ENCODE data around the gene ACP2. TPM values are rescaled to one million over a fixed set of nuclear protein-coding genes. Genes with fewer than 3 reads are reported as not detected.
A peak's percentile ranks its signal among the peaks of the same experiment; 100 is the strongest.

ACP2 gene
- total and polyA plus RNA-seq, 2 experiments from 2014 or later, result 29.6 to 31.5 TPM

DNA sequence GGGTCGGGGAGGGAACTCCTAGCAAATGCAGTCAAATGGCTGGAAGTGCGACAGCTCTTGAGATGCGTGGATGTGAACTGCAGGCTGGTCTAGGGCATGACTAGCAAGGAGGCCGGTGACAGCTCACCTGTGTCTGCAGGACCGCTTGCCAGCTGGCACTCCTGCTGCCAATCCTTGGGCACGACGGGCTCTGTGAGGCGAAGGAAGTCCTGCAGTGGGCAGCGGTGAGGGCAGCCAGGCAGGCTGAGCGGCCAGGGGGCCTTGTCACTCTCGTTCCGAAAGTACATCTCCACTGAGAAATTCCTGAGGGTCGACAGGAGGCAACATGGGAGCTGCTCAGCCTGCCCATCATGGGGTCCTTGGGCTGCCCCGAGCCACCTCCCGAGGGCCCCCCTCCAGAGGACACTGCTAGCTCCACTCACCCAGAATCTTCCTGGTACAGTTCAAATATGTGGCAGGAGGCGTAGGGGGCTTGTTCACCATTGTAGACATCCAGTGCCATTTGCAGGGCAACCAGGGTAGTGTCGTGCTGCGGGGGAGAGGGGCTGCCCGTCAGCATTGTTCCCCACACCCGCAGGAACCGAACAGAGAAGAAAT lies 5.9 kb downstream of the ACP2 start:
- TF ChIP-seq EZH2phosphoT487 (IDR thresholded peaks at IDR 0.05; ENCODE audit: low read depth, severe bottlenecking, unreplicated experiment) (no peak), EZH2 (IDR thresholded peaks at IDR 0.05; ENCODE audit: borderline replicate concordance) (no peak)
- TF ChIP-seq, protein P1, sequence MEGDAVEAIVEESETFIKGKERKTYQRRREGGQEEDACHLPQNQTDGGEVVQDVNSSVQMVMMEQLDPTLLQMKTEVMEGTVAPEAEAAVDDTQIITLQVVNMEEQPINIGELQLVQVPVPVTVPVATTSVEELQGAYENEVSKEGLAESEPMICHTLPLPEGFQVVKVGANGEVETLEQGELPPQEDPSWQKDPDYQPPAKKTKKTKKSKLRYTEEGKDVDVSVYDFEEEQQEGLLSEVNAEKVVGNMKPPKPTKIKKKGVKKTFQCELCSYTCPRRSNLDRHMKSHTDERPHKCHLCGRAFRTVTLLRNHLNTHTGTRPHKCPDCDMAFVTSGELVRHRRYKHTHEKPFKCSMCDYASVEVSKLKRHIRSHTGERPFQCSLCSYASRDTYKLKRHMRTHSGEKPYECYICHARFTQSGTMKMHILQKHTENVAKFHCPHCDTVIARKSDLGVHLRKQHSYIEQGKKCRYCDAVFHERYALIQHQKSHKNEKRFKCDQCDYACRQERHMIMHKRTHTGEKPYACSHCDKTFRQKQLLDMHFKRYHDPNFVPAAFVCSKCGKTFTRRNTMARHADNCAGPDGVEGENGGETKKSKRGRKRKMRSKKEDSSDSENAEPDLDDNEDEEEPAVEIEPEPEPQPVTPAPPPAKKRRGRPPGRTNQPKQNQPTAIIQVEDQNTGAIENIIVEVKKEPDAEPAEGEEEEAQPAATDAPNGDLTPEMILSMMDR (IDR thresholded peaks at IDR 0.05; ENCODE audit: poor library complexity), result no peak
- Histone ChIP-seq H3K4me3 (no peak overlapping the region), H3K79me2 (peaks cover 3% of the 10 kb centered on the region), H3K9me2 (replicated peaks; ENCODE audit: insufficient read depth) (no peaks in the 10 kb centered on the region), H4K20me1 (ENCODE audit: insufficient read depth, poor library complexity, severe bottlenecking) (no peaks in the 10 kb centered on the region), H3K4me2 (no peak overlapping the region), H3K27ac (peak overlapping the region; percentile 37), H2AFZ (no peak overlapping the region), H3K27me3 (no peaks in the 10 kb centered on the region), H3K4me1 (ENCODE audit: insufficient read depth) (peaks cover 8% of the 10 kb centered on the region), H3K36me3 (replicated peaks; ENCODE audit: insufficient read depth, low read depth) (no peaks in the 10 kb centered on the region), H3K9me3 (ENCODE audit: low read depth) (no peaks in the 10 kb centered on the region)
- DNase-seq (ENCODE audit: low spot score), result no peak
- 91% methylated on average over 21 of the region's 21 CpGs for WGBS (ENCODE audit: low lambda C conversion rate, missing lambda C conversion rate)

DNA sequence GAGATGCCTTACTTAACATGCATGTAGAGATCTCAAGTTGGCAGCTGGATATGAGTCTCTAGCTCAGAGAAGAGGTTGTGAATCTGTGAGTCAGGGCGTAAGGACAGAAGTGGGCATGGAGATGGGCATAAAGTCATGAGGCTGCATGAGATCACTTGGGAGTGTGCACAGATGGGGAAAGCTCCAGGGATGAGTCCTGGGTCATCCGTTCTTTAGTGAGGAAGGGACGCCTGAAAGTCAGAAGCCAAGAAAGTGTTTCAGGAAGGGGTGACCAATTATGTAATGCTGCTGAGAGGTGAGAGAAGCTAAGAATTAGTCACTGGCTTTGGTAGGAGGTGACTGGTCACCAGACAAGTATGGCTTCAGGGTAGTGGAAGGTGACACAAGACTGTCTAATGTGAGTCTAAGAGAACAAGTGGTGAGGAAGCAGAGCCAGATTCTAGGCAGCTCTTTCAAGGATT lies 6.7 kb downstream of the ACP2 start:
- TF ChIP-seq EZH2 (IDR thresholded peaks at IDR 0.05; ENCODE audit: borderline replicate concordance) (no peak), EZH2phosphoT487 (IDR thresholded peaks at IDR 0.05; ENCODE audit: low read depth, severe bottlenecking, unreplicated experiment) (no peak)
- TF ChIP-seq, protein P1 (IDR thresholded peaks at IDR 0.05; ENCODE audit: poor library complexity), result no peak

DNA sequence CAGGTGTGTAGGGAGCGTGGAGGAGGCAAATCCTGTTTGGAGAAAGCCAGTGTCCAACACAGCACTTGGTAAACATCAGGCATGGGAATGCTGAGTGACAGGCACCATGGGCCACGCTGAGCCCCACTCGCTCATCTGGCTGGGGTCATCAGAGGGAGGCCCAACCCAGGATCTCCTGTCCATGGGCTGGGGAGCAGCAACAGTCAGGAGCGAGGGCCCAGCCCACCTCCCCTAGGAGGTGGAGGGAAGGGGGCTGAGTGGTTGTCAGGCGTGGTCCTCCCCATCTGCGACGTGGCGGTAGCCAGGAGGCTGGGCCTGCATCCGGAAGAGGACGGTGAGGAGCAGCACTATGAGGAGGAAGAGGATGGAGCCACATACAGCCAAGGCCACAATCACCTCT lies 8.8 kb downstream of the ACP2 start:
- no peak overlapping the region for H3K27ac ChIP-seq
- TF ChIP-seq EZH2phosphoT487 (IDR thresholded peaks at IDR 0.05; ENCODE audit: low read depth, severe bottlenecking, unreplicated experiment) (no peak), EZH2 (IDR thresholded peaks at IDR 0.05; ENCODE audit: borderline replicate concordance) (no peak)
- TF ChIP-seq, protein P1 (IDR thresholded peaks at IDR 0.05; ENCODE audit: poor library complexity), result no peak
- no peak overlapping the region for H3K4me3 ChIP-seq
- H3K9me2 ChIP-seq (replicated peaks; ENCODE audit: insufficient read depth), result no peaks in the 10 kb centered on the region
- no peaks in the 10 kb centered on the region for H4K20me1 ChIP-seq (ENCODE audit: insufficient read depth, poor library complexity, severe bottlenecking)
- no peak for DNase-seq (ENCODE audit: low spot score)
- H2AFZ ChIP-seq, result no peak overlapping the region
- H3K36me3 ChIP-seq (replicated peaks; ENCODE audit: insufficient read depth, low read depth), result no peaks in the 10 kb centered on the region
- no peaks in the 10 kb centered on the region for H3K27me3 ChIP-seq
- no peaks in the 10 kb centered on the region for H3K9me3 ChIP-seq (ENCODE audit: low read depth)
- peaks cover 8% of the 10 kb centered on the region for H3K4me1 ChIP-seq (ENCODE audit: insufficient read depth)
- no peak overlapping the region for H3K4me2 ChIP-seq
- 97% methylated on average over 10 of the region's 10 CpGs for WGBS (ENCODE audit: low lambda C conversion rate, missing lambda C conversion rate)
- H3K79me2 ChIP-seq, result no peaks in the 10 kb centered on the region

More for the DNA sequence above, 6.7 kb downstream of the ACP2 start:
- Histone ChIP-seq H3K4me3 (no peak overlapping the region), H3K27ac (no peak overlapping the region), H3K9me3 (ENCODE audit: low read depth) (no peaks in the 10 kb centered on the region), H3K4me1 (ENCODE audit: insufficient read depth) (peaks cover 8% of the 10 kb centered on the region), H3K4me2 (no peak overlapping the region), H2AFZ (no peak overlapping the region), H3K9me2 (replicated peaks; ENCODE audit: insufficient read depth) (no peaks in the 10 kb centered on the region), H3K27me3 (no peaks in the 10 kb centered on the region), H4K20me1 (ENCODE audit: insufficient read depth, poor library complexity, severe bottlenecking) (no peaks in the 10 kb centered on the region), H3K36me3 (replicated peaks; ENCODE audit: insufficient read depth, low read depth) (no peaks in the 10 kb centered on the region), H3K79me2 (no peaks in the 10 kb centered on the region)
- 92% methylated on average over 3 of the region's 3 CpGs for WGBS (ENCODE audit: low lambda C conversion rate, missing lambda C conversion rate)
- no peak for DNase-seq (ENCODE audit: low spot score)

Data from hepatocyte (in vitro differentiated cells).